T-helper 2 cell (primary cell): ENCODE measurements around the gene APBA2.
A peak's percentile ranks its signal among the peaks of the same experiment; 100 is the strongest.

Source experiments
- DNase-seq, 5 experiments: peaks; one replicate each; pipeline versions ENCODE4 v3.0.0 to v3.0.0-alpha.2; 2012 to 2022

The APBA2 gene

DNA sequence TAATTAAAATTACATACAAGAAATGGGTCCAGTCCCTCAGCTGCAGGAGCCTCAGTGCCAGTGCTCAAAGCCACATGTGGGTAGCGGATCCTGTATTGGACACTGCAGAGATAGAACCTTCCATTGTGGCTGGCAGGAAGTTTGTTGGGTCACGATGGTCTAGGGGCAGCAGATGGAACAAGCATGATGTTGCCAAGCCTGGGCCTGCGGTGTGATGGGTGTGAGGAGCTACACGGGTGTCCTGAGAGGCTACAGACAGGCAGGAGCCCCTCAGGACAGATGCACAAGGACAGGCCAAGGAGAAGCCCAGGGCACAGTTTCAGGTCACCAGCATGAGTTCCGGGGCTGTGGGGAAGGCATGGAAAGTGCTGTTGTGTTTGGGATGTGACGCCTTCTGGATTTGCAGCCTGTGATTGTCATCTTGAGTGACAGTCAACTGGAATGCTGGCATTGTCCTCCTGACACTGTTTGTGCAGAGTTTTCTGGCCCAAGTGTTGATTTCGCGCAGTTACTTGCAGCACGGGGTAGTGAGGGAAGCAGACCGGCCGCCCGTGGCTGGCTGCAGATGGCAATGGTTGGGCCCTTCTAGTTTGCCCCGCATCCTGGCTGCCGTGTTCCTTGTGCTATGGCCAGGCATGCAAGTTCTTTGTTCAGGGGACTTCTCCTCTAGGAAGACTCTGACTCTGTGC is 206.7 kb downstream of the APBA2 start:
- no peak for DNase-seq

- DNase-seq, result no peak
Observed at GRCh38 chr15:29093065-29093435, 207.3 kb downstream of the APBA2 start.

DNA sequence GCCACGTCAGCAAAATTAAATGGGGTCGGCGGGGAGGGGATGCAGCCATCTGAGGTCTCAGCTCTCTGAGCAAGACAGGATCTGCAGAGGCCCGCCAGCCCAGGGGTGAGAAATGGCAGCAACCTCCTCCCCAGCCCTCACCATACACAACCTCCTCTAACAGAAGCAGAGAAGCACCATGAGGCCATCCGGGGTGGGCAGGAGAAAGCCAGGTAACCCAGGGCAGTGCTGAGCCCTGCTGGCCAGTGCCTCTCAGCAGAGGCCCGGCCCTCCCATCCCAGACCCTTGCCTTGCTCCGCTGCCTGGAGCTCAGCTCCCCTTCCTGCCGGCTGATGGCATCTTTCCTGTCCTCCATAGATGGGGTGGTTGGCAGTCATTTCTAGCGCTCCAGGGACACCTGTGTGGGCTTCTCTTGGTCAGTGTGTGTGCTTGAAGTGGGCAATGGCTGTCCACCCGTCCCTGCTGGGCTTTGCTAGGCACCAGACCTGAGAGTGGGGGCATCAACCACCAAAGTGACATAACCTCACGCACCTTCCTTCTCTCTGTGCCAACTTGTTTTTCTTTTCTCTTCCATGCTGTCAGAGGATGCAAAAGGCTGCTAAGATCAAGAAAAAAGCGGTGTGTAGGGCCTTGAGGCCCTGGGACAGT is 208.0 kb downstream of the APBA2 start:
- DNase-seq, result no peak

DNA sequence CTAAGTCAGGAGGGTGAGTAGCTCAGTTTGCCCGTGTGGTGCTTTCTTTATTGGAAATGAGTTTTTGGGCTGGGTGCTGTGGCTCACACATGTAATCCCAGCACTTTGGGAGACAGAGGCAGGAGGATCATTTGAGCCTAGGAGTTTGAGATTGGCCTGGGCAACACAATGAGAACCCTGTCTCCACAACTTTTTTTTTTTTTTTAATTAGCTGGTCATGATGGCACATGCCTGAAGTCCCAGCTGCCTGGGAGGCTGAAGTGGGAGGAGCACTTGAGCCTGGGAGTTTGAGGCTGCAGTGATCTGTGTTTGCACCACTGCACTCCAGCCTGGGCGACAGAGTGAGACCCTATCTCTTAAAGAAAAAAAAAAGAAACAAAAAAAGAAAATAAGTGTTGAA is 208.9 kb downstream of the APBA2 start:
- DNase-seq, result no peak

GRCh38 chr15:29095746-29096145 is 210.0 kb downstream of the APBA2 start:
- DNase-seq, result no peak

DNA sequence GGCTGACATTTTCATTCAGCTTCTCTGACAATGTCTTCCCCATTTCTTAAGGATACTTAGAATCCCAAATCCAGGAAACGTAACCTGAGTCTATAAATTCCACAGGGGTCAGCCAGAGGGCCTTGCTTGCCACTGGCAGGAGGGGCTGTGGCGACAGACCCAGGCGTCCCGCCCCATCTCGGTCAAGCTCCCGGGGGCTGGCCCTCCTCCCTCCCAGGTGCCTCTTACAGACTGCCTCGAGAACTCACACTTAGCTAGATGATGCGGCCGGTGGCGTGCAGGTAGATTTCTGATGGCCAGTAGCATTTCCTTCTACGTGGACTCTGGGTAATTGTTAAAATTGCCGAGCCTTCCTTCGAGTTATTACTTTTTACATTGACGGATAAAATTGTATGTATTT is 211.4 kb downstream of the APBA2 start:
- no peak for DNase-seq

DNA sequence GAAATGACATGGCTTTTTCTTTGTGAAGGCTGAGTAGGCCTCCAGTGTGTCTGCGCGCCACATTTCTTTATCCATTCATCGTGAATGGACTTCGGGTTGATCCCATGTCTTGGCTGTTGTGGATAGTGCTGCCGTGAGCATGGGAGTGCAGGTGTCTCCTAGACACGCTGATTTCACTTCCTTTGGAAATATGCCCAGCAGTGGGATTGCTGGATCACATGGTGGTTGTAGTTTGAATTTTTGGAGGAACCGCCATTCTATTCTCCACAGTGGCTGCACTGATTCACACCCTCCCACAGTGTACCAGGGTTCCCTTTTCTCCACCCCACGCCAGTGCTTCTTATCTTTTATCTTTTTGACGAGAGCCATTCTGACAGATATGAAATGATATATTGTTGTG is 212.2 kb downstream of the APBA2 start:
- no peak for DNase-seq

DNA sequence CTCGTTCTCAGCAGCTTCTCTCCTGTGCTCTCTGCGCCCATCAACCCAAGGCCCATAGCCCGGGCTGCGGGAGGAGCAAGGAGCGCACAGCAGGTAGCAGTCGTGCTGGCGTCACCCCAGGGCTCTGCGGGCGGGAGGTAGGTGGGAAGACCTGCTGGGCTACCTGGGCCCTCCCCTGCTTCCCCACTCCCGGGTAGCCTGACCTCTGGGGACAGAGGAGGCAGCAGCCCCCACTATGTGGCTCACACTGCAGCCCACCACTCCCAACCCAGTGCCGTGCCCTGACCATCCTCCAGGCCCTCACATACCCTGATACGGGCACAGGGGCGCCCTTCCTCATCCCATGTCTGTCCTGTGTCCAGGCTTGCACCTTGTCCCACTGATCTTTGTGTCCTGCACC is 212.9 kb downstream of the APBA2 start:
- no peak for DNase-seq

- no peak for DNase-seq
Observed at GRCh38 chr15:29099131-29099880, 213.5 kb downstream of the APBA2 start.

DNA sequence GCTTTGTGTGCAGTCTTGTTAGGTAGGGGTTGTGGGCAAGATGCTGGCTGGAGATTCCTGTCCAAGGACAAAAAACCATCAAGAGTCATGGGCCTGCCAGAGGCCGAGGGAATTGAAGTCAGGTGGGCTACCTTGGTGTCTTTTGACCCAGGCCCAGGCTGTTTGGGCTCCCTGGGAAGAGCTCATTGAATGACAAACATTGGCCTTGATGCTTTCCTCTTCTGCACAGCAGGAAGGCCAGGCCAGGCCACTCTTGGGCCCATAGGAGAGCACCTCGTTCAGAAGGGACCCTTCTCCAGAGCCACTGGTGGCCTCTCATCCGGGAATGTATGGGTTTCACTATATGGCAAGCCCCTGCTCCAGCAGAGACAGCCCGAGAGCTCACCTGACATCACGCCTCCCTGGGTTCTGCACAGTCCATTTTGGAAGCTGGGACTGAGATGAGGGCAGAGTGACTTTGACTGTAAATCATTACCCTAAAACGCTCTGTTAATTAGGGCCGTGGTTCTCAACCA is 214.8 kb downstream of the APBA2 start:
- DNase-seq, result no peak

GRCh38 chr15:29101491-29101890 is 215.7 kb downstream of the APBA2 start:
- no peak for DNase-seq

- peak in 3 of 5 experiments; percentile 25 to 65 (median 28) for DNase-seq
Observed at GRCh38 chr15:29102173-29102794, 216.5 kb downstream of the APBA2 start.

DNA sequence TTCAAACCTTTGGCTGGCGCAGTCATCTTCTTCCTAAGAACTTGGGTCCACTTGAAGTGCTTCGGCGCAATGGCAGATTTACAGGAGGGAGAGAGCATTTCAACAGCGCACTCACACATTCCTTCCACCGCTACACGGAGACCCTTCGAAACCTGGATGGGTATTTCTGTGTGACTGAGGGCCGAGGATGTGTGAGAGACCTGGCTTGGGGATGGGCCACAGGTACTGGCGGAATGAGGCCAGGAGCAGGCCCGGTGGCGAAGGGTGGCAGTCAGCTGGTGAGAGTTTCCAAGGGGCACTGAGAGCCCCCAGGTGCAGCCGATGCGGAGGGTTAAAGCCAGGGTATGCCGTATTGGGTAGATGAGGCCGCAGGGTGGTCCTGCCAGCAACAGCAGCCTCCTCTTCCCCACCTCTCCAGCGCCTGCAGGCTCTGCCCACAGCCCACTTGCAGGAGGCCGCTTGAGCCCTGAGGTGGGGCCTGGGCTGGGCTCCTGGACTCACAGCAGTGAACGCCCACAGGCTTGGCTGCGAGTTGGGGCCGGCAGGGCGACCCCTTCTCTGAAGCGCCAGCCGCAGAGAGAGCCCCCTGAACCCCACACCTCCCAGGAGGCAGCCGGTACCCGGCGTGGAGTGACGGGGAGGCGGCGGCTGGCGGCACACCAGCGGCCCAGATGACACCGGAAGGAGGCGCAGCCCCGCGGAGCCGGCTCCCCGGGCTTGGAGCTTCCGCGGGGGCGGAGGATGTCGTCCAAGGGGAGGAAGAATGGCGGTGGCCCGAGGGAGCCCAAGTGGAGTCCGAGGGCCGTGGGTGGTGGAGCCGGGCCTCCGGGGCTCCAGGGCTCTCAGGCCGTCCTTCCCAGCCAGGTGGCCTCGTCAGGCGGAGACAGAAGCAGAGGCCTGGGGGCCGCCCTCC is 217.4 kb downstream of the APBA2 start:
- peak in 1 of 5 experiments; percentile 13 for DNase-seq

GRCh38 chr15:29103824-29104565 is 218.2 kb downstream of the APBA2 start:
- DNase-seq, result peak; percentile 18 to 65 (median 29)

DNA sequence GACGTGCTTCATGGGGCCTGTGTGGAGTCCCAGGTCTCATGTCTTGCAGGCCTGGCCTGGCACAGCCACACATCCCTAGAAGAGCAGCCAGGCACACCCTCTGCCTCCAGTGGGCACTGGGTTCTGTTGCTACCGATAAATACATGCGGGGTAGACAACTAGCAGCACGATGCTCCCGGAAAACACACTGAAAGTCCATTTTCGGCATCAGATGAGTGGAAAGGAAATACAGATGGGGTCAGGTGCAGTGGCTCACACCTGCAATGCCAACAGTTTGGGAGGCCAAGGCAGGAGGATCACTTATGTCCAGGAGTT is 218.7 kb downstream of the APBA2 start:
- no peak for DNase-seq

DNA sequence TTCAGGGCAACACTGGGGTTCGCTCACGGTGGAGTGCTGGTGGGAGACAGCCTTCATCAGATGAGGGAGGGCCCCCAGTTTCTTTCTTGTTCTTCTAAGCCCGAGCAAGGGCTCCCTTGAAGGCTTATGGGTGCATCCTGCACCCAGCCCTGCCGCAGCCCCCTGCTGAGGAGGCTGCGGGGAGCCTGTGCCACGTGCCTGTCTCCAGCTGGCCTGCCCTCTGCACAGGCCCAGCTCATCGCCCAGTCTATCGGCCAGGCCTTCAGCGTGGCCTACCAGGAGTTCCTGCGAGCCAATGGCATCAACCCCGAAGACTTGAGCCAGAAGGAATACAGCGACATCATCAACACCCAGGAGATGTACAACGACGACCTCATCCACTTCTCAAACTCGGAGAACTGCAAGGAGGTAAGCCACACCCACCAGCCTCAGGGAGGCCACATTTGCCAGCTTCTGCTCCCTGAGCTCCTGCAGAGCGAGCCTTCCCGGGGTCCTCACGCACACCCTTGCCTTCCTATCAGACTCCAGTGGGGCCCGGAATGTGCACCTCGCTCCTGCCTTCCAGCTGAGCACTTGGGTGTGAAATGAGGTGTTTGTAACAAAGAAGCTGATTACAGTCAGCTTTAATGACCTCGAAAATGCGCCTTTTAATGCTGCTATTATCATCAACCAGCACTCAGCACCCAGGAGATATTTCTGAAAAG is 219.5 kb downstream of the APBA2 start:
- no peak for DNase-seq

- no peak for DNase-seq
Observed at GRCh38 chr15:29106116-29106515, 220.3 kb downstream of the APBA2 start.

DNA sequence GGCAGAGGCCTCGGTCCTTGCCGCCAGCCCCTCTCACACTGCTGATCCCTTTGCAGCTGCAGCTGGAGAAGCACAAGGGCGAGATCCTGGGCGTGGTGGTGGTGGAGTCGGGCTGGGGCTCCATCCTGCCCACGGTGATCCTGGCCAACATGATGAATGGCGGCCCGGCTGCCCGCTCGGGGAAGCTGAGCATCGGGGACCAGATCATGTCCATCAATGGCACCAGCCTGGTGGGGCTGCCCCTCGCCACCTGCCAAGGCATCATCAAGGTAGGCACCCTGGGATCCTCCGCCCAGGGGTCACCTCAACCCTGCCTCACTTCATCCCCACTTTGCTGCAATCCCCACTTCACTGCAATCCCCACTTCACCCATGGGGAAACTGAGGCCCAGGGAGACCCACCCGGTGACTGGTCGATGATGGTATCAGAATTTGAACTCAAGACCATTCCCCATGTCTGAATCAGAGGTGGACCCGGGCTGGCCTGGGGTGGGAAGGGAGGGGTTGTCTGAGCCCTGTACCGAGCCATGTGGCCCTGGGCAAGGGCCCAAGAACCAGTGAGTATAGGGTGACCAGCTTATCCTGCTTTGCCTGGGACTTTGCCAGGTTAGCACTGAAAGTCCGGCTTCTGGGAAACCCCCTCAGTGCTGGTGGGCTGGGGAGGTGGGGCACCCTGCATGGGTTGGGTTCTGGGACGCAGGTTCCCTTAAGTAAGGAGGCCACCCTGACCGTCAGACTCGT is 220.9 kb downstream of the APBA2 start:
- DNase-seq, result no peak

DNA sequence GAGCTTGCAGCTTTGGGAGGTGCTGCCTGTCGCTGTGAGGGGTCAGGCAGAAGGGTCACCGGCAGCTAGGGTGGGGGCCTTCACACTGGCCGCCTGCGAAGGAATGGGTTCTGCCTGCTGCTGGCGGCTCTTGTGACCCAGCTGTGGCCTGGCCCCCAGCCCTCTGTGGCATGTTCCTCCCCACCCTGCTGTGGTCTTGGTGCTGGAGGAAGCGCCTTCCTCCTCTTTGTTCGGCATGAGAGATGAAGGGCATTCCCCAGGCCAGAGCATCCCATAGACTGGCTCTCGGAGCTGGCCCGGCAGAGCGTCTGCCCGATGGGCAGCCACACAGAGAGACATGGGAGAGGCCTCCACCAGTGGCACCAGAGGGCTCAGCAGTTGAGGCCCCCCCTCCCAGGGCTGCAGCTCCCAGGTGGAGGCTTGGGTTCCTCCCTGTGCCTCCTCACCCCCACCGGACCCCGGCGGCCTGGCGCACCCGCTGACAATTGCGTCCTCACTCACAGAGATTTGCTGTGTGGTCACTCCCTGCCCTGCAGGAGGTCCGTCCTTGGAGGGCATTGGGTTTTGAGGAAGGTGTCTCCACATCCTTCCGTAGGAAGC is 221.6 kb downstream of the APBA2 start:
- no peak for DNase-seq
